NCI-H82 treated with DMSO at 0.1 percent for 48 hours (cell line): Measurements from ENCODE around the gene MRPS10.

Experiments
- DNase-seq: peaks from one replicate; lab custom pipeline; 2025; ENCODE audit not compliant: unreplicated experiment; lab: John Stamatoyannopoulos, UW

Gene MRPS10

DNA sequence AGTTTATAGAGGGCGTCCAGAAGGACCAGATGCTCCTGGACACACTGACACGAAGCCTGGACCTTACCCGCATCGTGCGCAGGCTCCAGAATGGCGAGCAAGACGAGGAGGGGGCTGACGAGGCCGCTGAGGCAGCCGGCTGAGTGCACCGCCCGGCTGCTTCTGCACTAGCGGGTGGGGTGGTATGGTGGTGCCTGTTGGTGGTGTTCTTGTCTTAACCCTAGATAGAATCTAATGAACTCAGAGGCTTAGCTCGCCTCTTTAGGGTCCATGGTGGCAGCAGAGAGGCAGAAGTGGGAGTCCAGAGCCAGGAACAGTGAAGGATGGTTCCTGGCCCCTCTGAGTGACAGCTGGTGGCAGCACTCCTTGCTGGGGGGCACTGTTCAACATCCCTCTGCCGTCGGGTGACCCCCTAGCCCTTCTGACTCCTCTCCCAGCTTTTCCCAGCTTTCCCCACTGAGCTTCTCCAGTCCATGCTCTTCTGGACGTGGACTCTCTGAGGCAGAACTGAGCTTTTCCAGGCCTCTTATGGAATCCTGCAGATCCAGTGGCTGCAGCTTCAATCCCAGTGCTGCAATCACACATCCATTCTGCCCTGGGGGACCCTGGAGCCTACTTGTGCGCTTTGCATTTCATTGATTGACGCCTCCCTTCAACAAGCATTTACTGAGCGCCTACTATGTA, 38.3 kb downstream of the MRPS10 start:
- DNase-seq, result no peak

DNA sequence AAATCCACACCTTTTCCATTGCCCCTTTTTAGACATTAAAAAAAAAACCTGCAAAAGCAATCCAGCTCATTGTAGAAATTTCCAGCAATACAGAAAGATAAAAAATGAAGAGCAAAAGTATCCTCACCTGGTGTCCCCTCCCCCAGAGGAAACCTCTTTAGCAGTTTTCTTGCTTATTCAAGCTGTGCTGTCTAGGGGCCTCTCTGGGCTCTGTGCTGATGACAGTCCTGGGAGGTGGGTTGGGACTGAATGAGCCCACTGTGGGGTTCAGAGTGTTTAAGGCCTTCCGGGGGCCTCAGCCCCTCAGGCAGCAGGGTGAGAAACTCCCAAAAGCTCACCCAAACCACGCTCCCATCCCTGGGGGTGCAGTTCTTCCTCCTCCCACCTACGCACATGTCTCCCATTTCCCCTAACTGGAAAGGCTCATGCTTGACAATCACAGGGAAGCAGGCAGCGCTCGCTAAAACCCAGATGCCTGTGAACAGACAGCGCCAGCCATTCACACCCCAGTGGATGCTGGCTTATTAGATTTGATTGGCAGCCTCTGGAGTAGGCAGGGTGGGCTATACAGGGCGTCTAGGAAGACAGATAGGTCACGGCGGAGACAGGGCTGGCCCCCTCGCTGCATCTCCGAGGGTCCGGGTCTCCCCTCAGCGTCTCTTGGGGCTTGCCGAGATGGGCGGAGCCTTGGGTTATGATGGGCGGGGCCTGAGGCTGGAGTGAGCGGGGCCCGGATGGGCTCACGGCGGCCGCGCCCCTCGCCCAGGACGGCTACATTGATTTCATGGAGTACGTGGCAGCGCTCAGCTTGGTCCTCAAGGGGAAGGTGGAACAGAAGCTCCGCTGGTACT, 39.9 kb downstream of the MRPS10 start:
- DNase-seq, result no peak

DNA sequence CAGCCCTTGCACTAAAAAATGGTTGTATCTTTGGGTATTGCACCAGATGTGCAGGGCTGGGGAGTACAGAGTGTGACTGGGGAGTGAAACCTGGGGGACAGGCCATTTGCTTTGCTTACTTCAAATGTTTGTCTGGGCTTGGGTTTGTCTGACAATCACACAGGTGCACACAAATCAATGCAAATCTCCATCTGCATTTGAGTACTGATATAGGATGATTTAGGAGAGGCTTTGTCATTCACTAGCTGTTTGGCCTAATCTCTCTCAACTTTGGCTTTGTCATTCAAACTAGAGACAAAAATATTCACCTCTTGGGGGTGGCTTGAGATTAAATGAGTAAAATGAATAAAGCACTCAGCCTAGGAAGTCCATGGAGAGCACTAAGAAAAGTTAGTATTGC, 40.7 kb downstream of the MRPS10 start:
- no peak for DNase-seq

DNA sequence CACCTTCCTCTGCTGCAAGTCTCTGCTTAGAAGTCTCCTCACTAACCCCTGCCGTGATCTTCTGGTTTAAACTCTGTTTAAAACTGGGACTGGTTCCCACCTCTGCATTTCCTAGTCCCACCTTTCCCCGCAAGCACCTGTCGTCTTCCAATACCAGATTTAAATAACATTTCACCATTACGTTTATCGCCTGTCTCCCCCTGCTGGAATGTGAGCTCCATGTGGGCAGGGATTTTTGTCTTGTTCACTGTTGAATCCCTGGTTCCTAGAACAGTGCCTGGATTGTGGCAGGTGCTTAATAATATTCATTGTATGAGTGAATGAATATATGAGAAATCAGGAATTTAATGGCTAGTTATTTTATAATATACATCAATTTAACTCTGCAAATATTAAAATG, 41.8 kb downstream of the MRPS10 start:
- no peak for DNase-seq

DNA sequence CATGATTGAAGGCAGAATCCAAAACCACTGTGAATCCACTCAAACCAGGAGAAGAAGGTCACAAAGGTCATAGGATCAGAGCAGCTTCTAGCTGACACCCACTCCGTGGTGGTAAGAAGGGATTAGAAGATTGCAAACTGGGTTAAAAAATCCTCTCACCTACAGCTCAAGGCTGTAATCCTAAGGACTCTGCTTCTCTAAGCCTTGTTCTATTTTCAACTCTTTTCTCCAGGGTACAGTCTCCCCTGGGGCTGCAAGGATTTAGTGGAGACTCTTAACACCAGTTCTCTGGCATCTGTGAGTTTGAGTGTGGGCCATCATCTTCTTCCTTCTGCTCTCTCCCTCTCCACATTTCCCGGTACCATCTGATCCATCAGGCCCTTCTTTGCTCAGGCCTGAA, 44.6 kb downstream of the MRPS10 start, which contains the start of gene GUCA1A:
Gene GUCA1A, plus strand, starts transcription at position 264 of the 400 bp plus-strand sequence. CDS start 250 bp downstream, outside the sequence.
- peak; percentile 86 for DNase-seq

DNA sequence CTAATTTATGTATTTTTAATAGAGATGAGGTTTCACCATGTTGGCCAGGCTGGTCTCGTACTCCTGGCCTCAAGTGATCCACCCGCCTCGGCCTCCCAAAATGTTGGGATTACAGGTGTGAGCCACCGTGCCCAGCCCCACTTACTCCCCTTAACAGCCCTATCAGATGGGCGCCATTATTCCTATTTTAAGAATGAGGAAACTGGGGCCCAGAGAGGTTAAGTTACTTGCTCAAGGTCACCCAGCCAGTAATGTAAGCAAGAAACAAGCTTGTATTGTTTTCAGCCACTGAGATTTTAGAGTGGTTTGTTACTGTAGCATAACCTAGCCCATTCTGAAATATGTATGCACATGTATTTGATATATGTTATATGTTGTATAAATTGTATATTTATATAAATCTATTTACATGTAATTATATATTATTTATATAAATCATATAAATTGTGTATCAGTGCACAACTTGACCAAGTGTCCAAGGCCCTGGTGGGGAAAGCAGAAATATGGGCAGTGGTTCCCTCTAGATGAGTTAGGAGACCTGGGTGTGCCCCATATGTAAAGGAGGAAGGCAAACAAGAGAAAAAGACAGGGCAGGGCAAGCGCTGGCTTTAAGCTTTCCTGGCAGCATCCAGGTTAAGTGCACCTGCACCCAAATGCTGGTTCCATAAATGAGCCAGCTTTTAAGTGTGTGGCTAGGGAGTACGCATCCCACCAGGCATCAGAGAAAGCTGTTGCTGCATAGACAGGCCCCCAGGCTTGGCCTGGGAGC, 45.7 kb downstream of the MRPS10 start:
- DNase-seq, result no peak

DNA sequence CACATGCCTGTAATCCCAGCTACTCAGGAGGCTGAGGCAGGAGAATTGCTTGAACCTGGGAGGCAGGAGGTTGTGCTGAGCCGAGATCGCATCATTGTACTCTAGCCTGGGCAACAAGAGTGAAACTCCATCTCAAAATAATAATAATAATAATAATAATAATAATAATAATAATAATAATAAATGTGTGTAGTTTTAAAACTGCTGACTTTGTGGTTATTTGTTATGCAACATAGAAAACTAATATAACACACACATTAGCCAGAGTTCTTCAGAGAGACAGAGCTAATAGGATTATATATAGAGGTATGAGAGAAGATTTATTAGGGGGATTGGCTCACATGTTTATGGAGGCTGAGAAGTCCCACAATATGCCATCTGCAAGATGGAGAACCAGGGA, 47.9 kb downstream of the MRPS10 start:
- peak; percentile 27 for DNase-seq

DNA sequence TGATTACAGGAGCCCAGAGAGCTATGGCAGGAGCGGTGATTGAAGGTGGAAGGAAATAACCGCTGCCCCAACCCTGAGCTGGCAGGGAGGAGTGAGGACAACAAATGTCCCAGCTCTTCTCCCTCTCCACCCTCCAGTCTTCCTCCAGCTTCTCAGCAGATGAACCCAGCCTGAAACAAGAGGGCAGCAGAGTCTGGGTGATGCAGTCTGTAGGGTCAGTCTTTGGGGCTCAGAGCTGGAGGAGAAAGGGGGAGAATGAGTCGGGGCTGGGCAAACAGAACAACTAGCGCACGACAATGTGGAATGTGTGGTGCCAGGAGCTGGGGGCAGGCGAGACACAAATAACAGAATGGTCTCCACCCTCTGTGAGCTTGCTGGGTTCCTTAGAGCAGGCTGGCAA, 49.0 kb downstream of the MRPS10 start:
- DNase-seq, result no peak

DNA sequence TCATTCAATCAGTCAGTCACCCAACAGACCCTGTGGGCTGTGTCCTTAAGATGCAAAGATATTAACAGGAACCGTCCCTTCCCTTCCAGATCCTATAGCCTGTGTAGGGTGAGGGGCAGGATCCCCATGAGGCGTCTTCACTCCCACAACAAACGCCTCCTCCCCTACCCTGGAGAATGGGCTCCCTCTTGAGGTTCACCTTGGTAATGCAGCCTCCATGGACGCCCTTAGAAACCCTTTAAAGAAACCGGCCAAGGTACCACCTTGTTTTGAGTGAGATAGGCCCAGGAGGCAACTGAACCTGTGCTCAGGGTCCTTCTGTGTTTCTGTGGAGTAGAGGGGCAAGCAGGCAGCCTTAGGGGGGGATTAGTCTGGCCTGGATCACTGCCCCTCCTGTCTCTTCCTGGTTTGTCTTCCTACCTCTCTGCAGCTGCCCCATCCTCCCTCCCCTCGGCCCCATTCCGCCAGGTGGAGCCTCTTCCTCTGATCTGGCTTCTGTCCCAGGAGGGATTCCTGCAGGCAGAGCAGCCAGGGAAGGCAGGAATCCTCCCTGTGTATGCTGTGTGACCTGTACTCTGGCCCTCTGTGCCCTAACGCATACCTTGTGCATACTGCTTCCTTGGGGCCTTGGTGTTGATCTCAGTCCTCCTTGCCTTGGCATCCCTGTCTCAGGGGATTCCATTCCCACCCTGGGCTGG, 51.1 kb downstream of the MRPS10 start:
- peak; percentile 77 for DNase-seq

DNA sequence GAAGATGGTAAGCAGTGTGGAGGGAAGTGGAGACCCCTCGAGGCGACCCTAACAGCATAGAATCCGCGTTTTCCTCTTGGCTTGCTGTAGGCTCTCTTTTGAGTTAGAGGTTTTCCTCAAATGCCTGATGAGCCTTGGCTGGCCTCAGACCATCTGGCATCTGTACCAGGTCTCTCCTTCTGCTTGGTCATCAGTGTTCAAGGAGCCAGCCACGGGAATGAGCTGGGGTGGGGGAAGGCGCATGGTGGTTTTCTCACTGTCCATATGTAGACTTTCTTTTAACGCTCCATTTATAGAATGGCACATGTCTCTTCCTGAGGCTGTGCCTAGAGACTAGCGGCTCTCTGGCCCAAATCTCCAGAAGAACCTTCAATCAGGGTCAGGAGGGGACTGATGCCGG, 52.6 kb downstream of the MRPS10 start:
- DNase-seq, result no peak

DNA sequence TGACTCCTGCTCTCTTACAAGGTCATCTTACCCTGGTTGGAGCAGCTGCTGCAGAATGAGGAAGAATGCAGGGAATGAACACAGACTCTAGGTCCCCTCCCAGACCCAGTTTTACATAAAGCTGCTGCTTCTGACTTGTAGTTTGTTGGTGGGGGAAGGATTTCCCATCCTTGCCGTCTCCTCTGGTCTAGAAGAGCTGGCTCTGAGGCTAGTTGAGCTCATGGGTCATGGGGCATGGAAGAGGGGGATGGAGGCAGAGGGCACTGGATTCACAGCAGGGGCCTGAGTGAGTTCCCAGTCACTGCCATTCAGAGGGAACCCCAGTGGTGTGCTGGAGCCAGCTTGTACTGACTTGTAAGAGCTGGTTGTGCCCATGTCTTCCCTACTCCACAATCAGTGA, 53.7 kb downstream of the MRPS10 start:
- no peak for DNase-seq

DNA sequence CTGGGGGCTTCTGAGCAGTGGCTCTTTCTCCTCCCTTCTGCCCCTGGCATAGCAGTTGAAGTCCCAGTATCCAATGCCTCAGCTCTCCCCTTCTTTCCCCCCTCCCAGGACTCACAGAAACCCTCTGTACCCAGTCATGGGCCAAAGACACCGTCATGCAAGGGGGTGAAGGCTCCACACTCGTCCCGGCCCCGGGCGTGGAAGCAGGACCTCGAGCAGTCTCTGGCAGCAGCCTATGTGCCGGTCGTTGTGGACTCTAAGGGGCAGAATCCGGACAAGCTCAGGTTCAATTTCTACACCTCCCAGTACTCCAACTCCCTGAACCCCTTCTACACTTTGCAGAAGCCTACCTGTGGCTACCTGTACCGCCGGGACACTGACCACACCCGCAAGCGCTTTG, 54.8 kb downstream of the MRPS10 start:
- DNase-seq, result no peak

DNA sequence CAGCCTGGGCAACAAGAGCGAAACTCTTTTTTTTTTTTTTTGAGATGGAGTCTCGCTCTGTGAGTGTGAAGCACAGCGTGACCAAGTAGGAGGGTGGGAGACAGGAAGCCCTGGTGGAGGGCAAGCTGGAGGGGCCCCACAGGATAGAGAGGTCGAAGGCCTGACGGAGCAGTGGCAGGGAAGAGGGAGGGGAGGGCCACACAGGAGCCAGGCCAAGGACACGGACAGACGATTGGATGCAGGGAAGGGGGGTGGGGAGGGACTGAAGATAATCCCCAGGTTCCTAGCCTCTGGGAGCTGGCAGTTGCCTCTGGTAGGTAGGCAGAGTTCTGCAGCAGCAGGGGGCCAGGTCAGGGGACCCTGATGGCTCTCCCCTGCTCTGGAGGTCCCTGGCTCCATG, 55.3 kb downstream of the MRPS10 start:
- peak; percentile 40 for DNase-seq

DNA sequence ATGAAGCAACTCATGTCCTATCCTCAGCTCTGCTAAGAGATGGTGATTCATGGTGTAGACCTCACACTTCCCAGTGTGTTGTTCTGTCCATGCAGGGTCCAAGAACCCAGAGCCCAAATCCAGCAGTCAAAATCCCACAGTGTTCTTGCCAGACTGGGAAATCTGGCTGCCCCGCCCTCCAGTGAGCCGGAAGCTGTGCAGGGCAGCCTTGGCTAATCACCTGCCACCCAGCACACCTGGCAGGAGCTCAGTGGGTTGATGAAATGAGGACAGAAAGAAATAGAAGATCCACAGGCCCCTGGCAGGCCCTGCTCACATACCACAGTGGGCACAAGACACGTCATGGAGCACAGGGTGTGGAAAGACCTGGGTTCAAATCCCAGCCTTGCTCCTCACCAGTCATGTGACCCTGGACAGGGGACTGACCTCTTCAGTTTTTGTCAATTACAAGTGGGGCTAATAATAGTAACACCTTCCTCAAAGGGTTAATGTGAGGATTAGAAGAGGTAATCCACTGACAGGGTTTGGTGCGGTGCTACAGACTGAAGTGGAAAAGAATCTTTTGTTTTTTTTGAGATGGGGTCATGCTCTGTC, 58.1 kb downstream of the MRPS10 start:
- DNase-seq, result no peak

DNA sequence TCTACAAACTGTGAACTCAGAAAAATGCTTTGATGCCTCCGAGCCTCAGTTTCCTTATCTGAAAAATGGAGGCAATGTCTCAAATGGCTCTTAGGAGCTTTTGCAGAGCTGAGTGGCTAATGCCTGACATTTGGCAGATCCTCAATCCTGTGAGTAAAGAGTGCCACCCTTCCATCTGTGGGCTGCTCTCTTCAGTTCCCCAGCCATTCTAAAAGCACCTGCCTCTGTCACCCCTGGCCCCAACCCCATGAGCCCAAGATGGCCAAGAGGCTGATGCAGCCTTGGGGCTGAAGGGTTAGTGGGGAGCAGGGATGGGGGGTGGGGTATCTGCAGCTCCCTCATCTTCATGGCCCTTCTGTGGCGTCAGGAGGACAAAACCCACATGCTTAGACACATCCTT, 59.0 kb downstream of the MRPS10 start:
- no peak for DNase-seq

DNA sequence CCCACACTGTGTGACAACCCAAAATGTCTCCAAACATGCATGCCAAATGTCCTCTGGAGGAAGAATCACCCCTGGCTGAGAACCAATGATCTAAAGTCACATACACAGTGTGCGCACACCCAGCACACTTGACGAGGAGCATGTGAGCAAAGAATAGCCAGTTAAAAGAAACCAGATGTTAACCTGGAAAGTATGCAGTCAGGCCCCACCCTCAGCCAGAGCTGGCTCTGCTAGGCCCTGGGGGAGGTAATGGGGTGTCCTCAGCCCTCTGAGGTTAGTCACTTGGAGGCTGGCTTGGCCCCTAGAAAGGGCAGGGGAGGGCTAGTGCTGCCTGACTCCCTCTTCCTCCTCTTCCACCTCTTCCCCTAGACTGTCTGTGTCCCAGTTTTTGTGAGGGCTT, 59.6 kb downstream of the MRPS10 start:
- no peak for DNase-seq
